ENCODE measurements around the gene ALG2.
"Not testable (repeated sequence)": the region's sequence is repeated elsewhere in the genome, so short reads cannot be mapped to it uniquely, and the experiment has no call there.

- TF ChIP-seq HNF4A (conservative IDR thresholded peaks at IDR 0.05); CTCF (IDR thresholded peaks at IDR 0.05; ENCODE audit: low read depth, low read length, missing input control); REST (IDR thresholded peaks at IDR 0.05); YY1 (IDR thresholded peaks at IDR 0.05): not testable (repeated sequence)
Measured at GRCh38 chr9:99196484-99196883, 25.3 kb downstream of the ALG2 start.

Measured in liver (tissue), 3 donors.